HG03460 (cell line): ENCODE results near the gene TYW1.
A peak's percentile ranks its signal among the peaks of the same experiment; 100 is the strongest.
"Not testable (repeated sequence)": the region's sequence is repeated elsewhere in the genome, so short reads cannot be mapped to it uniquely, and the experiment has no call there.

Experiments used
- ATAC-seq: cut with Tn5 transposase; IDR thresholded peaks from one replicate; pipeline ENCODE4 v1.9.1; 2021; ENCODE audit not compliant: unreplicated experiment

Gene TYW1

GRCh38 chr7:67042781-67043558 lies 46.3 kb downstream of the TYW1 start:
- not testable (repeated sequence) for ATAC-seq

DNA sequence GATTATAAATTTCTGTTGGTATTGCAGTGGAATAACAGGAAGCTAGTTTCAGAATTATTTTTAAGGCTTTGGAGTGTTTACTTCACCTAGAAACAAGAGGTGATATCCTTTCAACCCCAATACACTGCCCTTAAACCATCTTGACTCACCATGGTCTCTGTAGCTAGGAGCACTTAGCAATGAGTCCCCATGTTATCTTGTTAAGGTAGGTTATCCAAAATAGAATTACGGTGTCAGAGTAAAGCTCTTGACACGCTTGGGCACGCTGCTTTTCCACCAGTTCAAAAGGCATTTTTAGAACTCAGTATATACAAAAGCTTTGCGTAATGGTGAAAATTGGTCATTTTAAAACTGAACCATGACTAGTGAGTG lies 46.9 kb downstream of the TYW1 start:
- not testable (repeated sequence) for ATAC-seq

- ATAC-seq, result no peak
Measured at GRCh38 chr7:67045496-67045995, 48.9 kb downstream of the TYW1 start.

- ATAC-seq, result not testable (repeated sequence)
Measured at GRCh38 chr7:67046819-67047218, 50.2 kb downstream of the TYW1 start.

- ATAC-seq, result not testable (repeated sequence)
Measured at GRCh38 chr7:67049908-67050307, 53.3 kb downstream of the TYW1 start.

DNA sequence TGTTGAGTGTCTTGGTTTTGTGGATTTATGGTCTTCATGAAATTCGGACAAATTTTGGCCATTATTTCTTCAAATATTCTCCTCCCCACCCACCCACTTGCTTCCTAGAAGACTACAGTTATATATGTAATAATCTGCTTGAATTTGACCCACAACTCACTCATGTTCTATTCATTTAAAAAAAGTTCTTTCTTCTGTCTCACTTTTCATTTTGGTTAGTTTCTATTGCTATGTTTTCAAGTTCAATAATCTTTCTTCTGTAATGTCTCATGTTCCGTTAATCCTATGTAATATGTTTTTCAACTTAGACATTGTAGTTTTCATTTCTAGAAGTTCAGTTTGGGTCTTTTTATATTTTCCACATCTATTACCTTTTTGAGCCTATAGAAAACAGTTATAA lies 55.5 kb downstream of the TYW1 start:
- not testable (repeated sequence) for ATAC-seq

DNA sequence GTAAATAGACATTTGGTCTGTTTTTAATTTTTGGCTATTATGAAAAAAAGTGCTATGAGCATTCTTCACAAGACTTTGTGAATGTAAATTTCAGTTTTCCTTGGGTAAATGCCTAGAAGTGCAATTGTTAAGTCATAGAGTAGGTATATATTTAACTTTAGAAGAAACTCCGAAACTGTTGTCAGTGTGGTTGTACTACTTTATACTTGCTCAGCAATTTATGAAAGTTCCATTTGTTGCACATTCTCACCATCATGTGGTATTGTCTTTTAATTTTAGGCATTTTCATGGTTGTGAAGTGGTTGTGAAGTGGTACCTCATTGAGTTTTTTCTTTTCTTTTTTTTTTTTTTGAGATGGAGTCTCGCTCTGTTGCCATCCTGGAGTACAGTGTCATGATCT lies 60.0 kb downstream of the TYW1 start:
- ATAC-seq, result no peak

DNA sequence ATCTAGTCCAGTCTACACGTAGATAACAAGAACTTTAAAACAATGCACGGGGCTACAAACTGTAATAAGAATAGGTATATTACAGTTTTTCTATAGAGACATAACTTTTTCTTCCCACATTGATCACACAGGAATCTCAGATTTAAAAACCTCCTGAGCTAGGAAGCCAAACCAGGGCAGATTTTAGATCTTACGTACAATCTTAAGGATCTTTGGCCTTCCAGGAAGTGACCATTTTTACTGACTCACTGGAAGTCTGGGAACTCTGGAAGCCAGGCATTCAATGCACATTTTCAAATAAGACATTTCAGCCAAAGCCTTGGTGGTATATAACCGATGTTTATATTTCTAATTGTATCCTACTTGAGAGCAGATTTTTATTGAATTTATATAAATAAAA lies 64.7 kb downstream of the TYW1 start:
- not testable (repeated sequence) for ATAC-seq

DNA sequence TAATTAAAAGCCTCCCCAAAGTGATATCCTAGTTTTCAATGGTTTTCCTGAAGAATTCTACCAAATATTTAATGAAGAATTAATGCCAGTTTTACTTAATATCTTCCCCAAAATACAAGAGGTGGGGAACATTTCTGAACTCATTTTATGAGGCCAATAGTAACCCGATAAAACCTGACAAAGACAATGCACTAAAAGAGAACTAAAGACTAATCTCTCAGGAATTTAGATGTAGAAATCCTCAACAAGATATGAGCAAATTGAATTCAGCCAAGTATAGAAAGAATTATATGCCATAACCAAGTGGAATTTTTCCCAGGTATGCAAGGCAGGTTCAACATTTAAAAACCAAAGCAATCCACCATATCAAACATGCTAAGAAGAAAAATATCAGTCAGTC lies 66.2 kb downstream of the TYW1 start:
- ATAC-seq, result not testable (repeated sequence)

DNA sequence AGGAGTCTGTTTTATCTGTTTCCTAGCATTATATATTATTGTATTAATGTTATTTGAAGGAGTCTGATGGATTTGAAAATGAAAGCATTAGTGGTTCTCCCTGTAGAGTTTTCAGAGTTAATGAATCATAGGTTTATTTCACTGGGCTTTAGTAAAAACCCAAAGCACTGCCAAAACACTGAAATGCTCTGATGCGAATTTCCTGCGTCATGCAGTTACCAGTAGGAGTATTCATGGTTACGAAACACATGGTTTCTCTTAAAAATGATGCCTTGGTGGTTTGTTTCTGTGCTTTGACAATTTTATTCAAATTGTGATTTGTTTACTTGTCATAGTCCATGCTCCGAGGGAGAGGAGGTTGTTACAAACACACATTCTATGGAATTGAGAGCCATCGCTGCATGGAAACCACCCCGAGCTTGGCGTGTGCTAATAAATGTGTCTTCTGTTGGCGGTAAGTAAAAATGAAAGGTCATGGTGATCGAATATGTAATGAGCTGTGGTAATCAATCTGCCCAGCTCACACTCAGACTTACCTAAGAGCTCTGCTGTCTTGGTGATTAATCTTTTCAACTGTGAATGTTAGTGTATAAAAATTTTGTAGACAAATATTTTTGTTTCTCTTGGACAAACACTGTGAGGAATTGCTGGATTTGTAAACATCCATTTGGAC lies 70.5 kb downstream of the TYW1 start:
- peak; percentile 67 for ATAC-seq

- not testable (repeated sequence) for ATAC-seq
Measured at GRCh38 chr7:67076120-67076519, 79.5 kb downstream of the TYW1 start.

- ATAC-seq, result not testable (repeated sequence)
Measured at GRCh38 chr7:67082880-67083279, 86.2 kb downstream of the TYW1 start.

DNA sequence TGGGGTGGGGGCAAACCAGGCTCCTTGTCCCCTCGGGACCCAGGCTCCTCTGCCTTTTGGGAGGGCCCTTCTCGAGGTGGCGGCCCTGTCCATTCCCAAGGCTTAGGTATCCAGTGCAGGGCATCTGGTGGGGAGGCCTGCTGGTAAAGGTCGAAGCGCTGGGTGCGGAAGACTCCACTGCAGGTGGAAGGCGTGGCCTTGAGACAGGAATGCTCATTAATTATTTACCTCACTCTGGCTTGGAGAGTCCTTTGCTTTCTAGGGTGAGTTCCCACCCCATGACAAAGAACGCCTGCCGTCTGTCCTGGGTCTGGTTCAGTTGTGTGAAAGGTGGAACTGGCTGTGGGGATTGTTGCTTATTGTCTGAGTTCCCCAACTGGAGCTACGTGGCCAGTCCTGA lies 92.6 kb downstream of the TYW1 start:
- not testable (repeated sequence) for ATAC-seq

GRCh38 chr7:67091053-67091452 lies 94.4 kb downstream of the TYW1 start:
- not testable (repeated sequence) for ATAC-seq

- not testable (repeated sequence) for ATAC-seq
Measured at GRCh38 chr7:67098031-67098430, 101.4 kb downstream of the TYW1 start.

DNA sequence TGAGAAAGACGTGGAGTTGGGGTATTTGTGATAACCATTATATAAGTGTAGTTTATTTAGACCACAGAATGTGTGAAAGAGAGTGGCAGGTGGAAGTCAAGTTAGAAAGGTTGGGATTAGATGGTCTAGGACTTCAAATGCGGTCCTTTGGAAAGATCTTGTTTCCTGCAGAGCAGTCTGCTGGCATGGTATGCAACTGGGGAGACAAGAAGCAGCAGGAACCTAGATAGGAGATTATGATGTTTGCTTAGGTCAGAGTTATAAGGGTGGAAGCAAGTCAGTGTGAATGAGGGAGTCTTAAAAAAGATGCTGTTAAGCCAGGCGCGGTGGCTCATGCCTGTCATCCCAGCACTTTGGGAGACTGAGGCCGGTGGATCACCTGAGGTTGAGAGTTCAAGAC lies 102.8 kb downstream of the TYW1 start:
- ATAC-seq, result not testable (repeated sequence)

- not testable (repeated sequence) for ATAC-seq
Measured at GRCh38 chr7:67100038-67100437, 103.4 kb downstream of the TYW1 start.

- ATAC-seq, result no peak
Measured at GRCh38 chr7:67100956-67101361, 104.3 kb downstream of the TYW1 start.

- not testable (repeated sequence) for ATAC-seq
Measured at GRCh38 chr7:67104937-67105336, 108.3 kb downstream of the TYW1 start.

DNA sequence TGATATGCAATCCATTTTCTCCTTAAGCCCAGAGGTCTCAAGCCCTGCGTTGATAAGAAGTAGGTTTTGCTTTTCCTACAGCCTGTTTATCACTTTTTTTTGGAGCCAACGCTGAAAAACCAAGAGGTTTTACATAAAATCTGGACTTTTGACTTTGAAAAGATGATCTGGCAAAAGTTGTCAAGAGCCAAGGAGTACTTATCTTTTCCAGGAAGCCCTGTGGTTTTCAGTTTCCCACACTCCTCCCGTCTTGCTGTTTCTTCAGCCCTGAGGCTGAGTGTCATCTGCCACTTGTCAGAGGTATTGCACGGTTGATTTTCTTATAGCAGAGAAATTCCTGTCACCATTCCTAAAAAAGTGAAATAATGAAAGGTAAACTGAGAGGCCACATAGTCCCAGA lies 108.7 kb downstream of the TYW1 start:
- ATAC-seq, result no peak

- not testable (repeated sequence) for ATAC-seq
Measured at GRCh38 chr7:67106255-67106654, 109.6 kb downstream of the TYW1 start.

DNA sequence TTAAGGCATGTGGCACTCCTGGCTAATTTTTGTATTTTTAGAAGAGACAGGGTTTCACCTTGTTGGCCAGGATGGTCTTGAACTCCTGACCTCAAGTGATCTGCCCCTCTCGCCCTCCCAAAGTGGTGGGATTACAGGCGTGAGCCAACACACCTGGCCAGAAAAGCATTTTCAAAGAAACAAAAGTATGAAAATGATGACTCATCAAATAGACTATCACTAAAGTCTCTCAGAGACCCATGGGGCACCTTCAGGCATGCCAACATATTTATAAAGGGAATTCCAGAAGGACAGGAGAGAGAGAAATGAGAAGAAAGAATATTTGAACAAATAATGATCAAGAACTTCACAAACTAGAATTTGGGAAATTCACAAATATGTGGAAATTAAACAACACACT lies 114.7 kb downstream of the TYW1 start:
- ATAC-seq, result not testable (repeated sequence)
